Epithelial cell of proximal tubule (primary cell): ENCODE measurements around the gene TMEM109. TPM values are rescaled to one million over a fixed set of nuclear protein-coding genes. Genes with fewer than 3 reads are reported as not detected.

ENCODE experiments used
- DNase-seq: peaks from one replicate; pipeline ENCODE4 v3.0.0-alpha.2; 2011; ENCODE audit warnings: low read depth
- H3K4me3 ChIP-seq: 2 replicates; pipeline ENCODE4 v1.5.1; 2011; ENCODE audit warnings: low read depth, mild to moderate bottlenecking, low read length
- CTCF ChIP-seq: conservative IDR thresholded peaks from 2 replicates; pipeline ENCODE4 v1.5.1; 2012; ENCODE audit warnings: low read depth, mild to moderate bottlenecking, low read length
- total RNA-seq: library from RNA; depleted of rRNA; stranded (reverse); fragments of >200 nt; gene quantifications from 2 replicates; pipeline ENCODE4 v1.2.3, GENCODE V29; 2015

TMEM109 gene
- total RNA-seq, 1 donor from 2014 or later = 95.4 TPM

- DNase-seq = no peak
- H3K4me3 ChIP-seq = no peak overlapping the region
- TF ChIP-seq CTCF = no peak
Measured at GRCh38 chr11:60918251-60918938, 4.4 kb downstream of the TMEM109 start.

GRCh38 chr11:60918939-60919265 is 4.9 kb downstream of the TMEM109 start:
- DNase-seq = no peak
- TF ChIP-seq CTCF = no peak
- no peak overlapping the region for H3K4me3 ChIP-seq

- TF ChIP-seq CTCF = no peak
- DNase-seq = no peak
- H3K4me3 ChIP-seq = no peak overlapping the region
Measured at GRCh38 chr11:60919320-60919719, 5.4 kb downstream of the TMEM109 start.

GRCh38 chr11:60919956-60920355 is 6.0 kb downstream of the TMEM109 start:
- H3K4me3 ChIP-seq = no peak overlapping the region
- DNase-seq = no peak
- no peak for TF ChIP-seq CTCF

GRCh38 chr11:60921259-60921658 is 7.3 kb downstream of the TMEM109 start:
- TF ChIP-seq CTCF = no peak
- no peak for DNase-seq
- no peak overlapping the region for H3K4me3 ChIP-seq

GRCh38 chr11:60921777-60922335 is 7.9 kb downstream of the TMEM109 start:
- H3K4me3 ChIP-seq = no peak overlapping the region
- TF ChIP-seq CTCF = no peak
- DNase-seq = no peak

- no peak overlapping the region for H3K4me3 ChIP-seq
- no peak for DNase-seq
- no peak for TF ChIP-seq CTCF
Measured at GRCh38 chr11:60922906-60923305, 8.9 kb downstream of the TMEM109 start.
